ENCODE measurements around the gene ANKRD65. TPM values are rescaled to one million over a fixed set of nuclear protein-coding genes. Genes with fewer than 3 reads are reported as not detected.
"Not testable (repeated sequence)": the region's sequence is repeated elsewhere in the genome, so short reads cannot be mapped to it uniquely, and the experiment has no call there.

Gene ANKRD65
- total RNA-seq: 40.9 TPM

DNA sequence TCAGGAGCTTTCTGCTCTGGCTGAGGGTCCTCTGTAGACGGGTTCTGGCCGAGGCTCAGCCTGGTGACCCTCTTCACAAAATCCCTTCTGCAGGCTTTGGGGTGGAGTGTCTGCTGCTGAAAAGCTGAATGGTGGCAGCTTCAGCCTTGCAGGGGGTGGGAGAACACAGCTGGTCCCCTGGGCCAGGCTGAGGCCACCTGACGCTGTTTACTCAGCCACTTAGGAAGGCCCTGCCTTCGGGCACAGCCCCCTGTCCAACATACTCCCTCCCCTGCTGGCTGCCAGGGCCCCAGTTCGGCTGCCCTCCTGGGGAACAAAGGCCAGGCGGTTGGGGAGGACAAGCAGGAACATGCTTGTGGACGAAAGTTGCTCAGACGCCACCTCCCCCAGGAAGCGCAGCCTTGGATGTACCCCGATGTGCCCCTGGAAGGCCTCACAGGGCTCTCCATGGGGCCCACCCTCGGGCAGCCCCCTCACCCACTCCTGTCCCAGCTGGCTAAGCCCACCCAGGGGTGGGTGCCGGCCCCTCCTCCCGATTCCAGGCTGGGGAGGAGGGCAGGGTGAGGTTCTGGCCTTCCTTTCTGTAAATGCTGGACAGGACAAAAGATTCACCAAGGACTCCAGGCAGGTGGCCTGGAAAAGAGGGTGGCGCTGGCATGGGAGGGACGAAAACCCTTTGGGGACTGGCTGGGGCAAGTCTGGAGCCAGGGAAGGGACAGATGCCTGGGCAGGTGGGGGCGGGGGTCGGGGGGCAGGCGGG, at the start of gene ANKRD65:
Gene ANKRD65 (minus strand): TSS at position 130 of the 760 bp plus-strand sequence. CDS start 271 bp downstream, outside the sequence.
- DNase-seq (ENCODE audit: low spot score): peak; percentile 81

- DNase-seq (ENCODE audit: low spot score): not testable (repeated sequence)
Observed at GRCh38 chr1:1468196-1468985, 47.3 kb upstream of the ANKRD65 start.

DNA sequence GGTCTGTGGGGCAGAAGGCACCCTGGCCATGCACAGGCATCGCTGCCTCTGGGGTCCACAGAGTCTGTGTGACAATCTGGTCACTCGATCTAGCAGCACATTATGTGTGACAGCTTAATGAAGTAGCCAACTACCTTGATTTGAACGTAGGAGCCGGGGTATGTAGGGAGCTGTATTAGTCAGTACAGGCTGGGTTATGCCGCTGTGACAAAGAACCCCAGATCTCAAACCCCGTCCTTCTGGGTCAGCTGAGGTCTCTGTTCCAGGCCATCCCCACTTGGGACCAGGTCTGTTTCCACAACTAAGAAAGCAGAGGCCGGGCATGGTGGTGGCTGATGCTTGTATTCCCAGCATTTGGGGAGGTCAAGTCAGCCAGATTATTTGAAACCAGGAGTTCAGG, 42.2 kb upstream of the ANKRD65 start:
- DNase-seq (ENCODE audit: low spot score): no peak

GRCh38 chr1:1462318-1462966, 41.4 kb upstream of the ANKRD65 start:
- peak; percentile 80 for DNase-seq (ENCODE audit: low spot score)

- DNase-seq (ENCODE audit: low spot score): no peak
Observed at GRCh38 chr1:1461721-1462317, 40.7 kb upstream of the ANKRD65 start.

DNA sequence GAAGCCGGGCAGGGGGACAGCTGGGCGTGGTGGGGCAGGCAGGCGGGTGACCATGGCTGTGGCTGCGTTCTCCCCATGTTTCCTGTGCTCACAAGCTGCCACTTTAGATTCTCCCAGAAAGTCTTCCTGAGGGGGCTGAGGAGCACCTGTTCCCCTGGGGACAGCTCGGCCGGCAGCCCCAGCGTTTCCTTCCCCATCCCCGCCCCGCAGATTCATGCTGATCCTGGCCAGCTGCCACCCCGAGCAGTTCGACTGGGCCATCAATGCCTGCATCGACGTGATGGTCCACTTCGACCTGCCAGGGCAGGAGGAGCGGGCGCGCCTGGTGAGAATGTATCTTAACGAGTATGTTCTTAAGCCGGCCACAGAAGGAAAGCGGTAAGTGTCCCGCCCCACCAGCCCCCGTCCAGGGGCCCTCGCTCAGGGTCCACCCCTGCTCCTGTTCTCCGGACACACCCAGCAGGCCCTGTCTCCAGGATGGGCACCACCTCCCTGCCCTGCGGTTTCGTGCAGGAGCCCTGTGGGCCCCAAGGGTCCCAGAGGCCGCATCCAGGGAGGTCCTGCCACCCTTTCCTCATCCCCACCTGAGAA, 39.6 kb upstream of the ANKRD65 start:
- DNase-seq (ENCODE audit: low spot score): no peak

- not testable (repeated sequence) for DNase-seq (ENCODE audit: low spot score)
Observed at GRCh38 chr1:1459711-1460110, 38.6 kb upstream of the ANKRD65 start.

GRCh38 chr1:1459156-1459555, 38.1 kb upstream of the ANKRD65 start:
- not testable (repeated sequence) for DNase-seq (ENCODE audit: low spot score)

- DNase-seq (ENCODE audit: low spot score): not testable (repeated sequence)
Observed at GRCh38 chr1:1456683-1457255, 35.7 kb upstream of the ANKRD65 start.

- not testable (repeated sequence) for DNase-seq (ENCODE audit: low spot score)
Observed at GRCh38 chr1:1455934-1456333, 34.9 kb upstream of the ANKRD65 start.

DNA sequence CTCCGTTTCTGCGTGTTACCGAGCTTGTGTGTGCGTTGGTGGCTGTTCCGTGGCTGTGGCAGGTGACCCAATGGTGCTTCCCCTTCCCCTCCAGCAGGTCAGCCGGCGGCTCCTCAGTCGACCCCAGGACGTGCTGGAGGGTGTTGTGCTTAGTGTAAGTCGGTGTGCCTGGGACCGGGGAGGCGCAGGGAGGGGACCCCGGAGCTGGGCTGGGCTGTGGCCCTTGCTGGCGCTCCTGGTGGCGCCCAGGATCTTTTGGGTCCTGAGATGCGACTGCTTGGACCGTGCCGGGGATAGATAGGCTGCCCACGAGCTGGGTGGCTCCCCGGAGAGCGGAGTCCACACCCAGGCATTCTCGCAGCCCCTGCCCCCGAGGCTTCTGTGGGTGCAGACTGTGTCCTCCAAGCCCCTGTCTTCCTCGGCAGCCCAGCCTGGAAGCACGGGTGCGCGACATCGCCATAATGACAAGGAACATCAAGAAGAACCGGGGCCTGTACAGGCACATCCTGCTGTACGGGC, 34.3 kb upstream of the ANKRD65 start:
- no peak for DNase-seq (ENCODE audit: low spot score)

DNA sequence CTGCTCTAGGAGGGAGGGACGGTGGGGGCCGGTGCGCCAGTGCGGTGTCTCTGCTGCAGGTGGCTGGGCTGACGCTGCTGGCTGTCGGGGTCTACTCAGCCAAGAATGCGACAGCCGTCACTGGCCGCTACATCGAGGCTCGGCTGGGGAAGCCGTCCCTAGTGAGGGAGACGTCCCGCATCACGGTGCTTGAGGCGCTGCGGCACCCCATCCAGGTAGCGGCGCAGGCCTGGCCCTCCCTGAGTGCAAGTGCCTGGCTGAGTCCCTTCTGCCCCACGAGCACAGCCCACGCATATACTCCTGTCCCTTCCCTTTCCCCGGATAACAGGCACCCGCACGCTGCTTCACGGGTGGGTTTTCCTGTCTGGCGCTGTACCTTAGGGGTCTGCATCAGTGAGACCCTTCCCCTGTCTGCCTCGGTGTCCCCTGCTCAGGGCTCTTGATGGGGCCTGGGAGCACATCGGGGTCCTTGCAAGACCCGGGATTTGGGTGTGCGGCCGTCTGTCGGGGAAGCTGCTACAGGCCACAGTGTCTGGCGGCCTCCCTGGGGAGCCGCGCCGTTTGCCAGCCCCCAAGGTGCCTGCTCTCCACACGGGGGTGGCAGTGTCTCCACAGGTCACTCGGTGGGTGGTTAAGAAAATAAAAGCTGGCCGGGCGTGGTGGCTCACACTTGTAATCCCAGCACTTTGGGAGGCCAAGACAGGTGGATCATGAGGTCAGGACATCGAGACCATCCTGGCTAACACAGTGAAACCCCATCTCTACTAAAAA, 33.4 kb upstream of the ANKRD65 start:
- DNase-seq (ENCODE audit: low spot score): not testable (repeated sequence)

DNA sequence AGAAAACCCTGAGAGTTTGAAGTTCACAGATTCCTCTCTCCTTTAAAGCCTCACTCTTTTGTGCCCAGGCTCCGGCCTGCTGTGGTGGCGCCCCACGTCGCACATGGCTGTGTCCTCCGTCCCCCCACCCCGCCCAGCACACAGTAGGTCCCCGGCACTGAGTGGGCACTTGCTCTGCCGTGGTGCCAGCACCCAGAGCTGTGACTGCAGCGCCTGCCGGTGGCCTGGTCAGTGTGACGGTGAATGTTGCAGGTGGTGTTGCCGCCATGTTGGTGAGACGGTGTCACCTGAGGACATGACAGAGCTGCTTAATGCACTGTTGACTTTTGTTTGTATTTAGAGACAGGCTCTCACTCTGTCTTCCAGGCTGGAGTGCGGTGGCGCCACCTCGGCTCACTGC, 31.8 kb upstream of the ANKRD65 start:
- no peak for DNase-seq (ENCODE audit: low spot score)

DNA sequence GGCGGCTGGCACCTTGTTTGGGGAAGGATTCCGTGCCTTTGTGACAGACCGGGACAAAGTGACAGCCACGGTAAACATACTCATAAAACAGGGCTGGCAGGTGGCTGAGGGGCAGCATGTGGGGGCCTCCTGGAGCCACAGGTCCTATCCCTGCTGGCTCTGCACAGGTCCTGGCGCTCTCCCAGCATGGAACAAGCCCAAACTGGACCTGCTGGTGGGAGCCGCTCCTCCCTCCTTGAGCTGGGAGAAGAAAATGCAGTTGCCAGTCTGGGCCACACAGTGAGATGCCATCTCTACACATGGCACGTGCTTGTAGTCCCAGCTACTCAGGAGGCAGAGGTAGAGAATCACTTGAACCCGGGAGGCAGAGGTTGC, 31.3 kb upstream of the ANKRD65 start:
- DNase-seq (ENCODE audit: low spot score): not testable (repeated sequence)

- DNase-seq (ENCODE audit: low spot score): no peak
Observed at GRCh38 chr1:1451696-1452364, 30.8 kb upstream of the ANKRD65 start.

- not testable (repeated sequence) for DNase-seq (ENCODE audit: low spot score)
Observed at GRCh38 chr1:1450616-1451015, 29.5 kb upstream of the ANKRD65 start.

DNA sequence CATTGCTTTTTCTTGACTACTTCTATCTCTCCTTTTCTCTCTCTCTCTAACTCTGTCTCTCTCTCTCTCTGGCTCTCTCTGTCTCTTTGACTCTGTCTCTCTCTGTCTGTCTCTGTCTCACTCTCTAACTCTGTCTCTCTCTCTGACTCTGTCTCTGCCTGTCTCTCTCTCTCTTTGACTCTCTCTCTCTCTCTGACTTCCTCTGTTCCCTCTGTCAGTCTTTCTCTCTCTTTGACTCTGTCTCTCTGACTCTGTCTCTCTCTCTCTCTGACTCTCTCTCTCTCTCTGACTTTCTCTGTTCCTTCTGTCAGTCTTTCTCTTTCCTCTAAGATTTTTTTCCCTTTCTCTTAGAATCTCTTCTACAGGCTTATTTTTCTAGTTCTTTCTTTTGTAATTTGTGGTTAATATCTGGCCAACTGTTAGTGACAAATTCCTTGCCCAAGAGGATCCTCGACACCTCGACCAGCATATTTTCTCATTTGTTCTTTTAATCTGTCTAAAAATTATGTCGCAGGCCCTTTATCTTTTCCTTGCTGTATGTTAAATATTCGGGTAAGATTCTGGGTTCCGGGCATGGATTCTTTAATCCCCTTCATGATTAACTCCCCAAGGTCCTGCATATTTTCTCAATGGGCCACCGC, 28.1 kb upstream of the ANKRD65 start, which contains the start of gene ATAD3C:
Gene ATAD3C (plus strand): TSS at position 591 of the 641 bp plus-strand sequence. CDS start 995 bp downstream, outside the sequence.
- no peak for DNase-seq (ENCODE audit: low spot score)

GRCh38 chr1:1446631-1447030, 25.6 kb upstream of the ANKRD65 start:
- not testable (repeated sequence) for DNase-seq (ENCODE audit: low spot score)
